ENCODE measurements around the gene FNDC8. TPM values are rescaled to one million over a fixed set of nuclear protein-coding genes. Genes with fewer than 3 reads are reported as not detected.
"Not testable (repeated sequence)": the region's sequence is repeated elsewhere in the genome, so short reads cannot be mapped to it uniquely, and the experiment has no call there.

Gene FNDC8
- total RNA-seq, 1 donor from 2014 or later, result not detected

DNA sequence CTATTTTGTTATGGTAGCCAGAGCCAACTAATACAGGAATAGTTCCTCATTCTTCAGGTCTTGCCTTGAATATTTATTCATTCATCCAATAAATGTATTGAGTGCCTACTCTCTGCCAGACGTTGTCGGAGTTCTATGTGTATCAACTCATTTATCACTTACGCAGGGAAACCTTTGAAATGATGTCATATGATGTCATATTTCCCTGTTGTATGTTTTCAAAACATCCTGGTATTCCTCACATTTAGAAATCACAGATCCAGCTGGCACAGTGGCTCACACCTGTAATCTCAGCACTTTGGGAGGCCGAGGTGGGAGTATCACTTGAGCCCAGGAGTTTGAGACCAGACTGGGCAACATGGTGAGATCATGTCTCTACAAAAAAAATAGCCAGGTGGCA, 23.4 kb downstream of the FNDC8 start:
- Histone ChIP-seq H3K27me3 (ENCODE audit: low read depth) (no peaks in the 10 kb centered on the region), H3K4me1 (peaks cover 20% of the 10 kb centered on the region), H3K36me3 (peaks cover under 1% of the 10 kb centered on the region), H3K4me3 (no peak overlapping the region), H3K9me3 (no peaks in the 10 kb centered on the region), H3K27ac (no peak overlapping the region)
- TF ChIP-seq, protein P1, sequence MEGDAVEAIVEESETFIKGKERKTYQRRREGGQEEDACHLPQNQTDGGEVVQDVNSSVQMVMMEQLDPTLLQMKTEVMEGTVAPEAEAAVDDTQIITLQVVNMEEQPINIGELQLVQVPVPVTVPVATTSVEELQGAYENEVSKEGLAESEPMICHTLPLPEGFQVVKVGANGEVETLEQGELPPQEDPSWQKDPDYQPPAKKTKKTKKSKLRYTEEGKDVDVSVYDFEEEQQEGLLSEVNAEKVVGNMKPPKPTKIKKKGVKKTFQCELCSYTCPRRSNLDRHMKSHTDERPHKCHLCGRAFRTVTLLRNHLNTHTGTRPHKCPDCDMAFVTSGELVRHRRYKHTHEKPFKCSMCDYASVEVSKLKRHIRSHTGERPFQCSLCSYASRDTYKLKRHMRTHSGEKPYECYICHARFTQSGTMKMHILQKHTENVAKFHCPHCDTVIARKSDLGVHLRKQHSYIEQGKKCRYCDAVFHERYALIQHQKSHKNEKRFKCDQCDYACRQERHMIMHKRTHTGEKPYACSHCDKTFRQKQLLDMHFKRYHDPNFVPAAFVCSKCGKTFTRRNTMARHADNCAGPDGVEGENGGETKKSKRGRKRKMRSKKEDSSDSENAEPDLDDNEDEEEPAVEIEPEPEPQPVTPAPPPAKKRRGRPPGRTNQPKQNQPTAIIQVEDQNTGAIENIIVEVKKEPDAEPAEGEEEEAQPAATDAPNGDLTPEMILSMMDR (IDR thresholded peaks at IDR 0.05), result no peak
- intact Hi-C loops (cut with DNase I), result no loop called here
- no peak for DNase-seq
- ATAC-seq, result no peak

- Histone ChIP-seq H3K27ac (no peak overlapping the region), H3K9me3 (no peaks in the 10 kb centered on the region), H3K27me3 (ENCODE audit: low read depth) (no peaks in the 10 kb centered on the region), H3K36me3 (no peaks in the 10 kb centered on the region), H3K4me1 (peaks cover 8% of the 10 kb centered on the region), H3K4me3 (no peak overlapping the region)
- TF ChIP-seq, protein P1 (IDR thresholded peaks at IDR 0.05), result no peak
- DNase-seq, result no peak
- no peak for ATAC-seq
- intact Hi-C loops (cut with DNase I), result no loop called here
Measured at GRCh38 chr17:35146214-35146833, 24.9 kb downstream of the FNDC8 start.

- peaks cover 1% of the 10 kb centered on the region for H3K4me1 ChIP-seq
- no peaks in the 10 kb centered on the region for H3K36me3 ChIP-seq
- DNase-seq, result no peak
- H3K9me3 ChIP-seq, result no peaks in the 10 kb centered on the region
- intact Hi-C loops (cut with DNase I), result no loop called here
- TF ChIP-seq, protein P1 (IDR thresholded peaks at IDR 0.05), result no peak
- no peak within 1 kb of the TSS for H3K4me3 ChIP-seq
- no peak within 1 kb of the TSS for H3K27ac ChIP-seq
- peak in 1 of 2 donors; percentile 31 for ATAC-seq
- H3K27me3 ChIP-seq (ENCODE audit: low read depth), result no peaks in the 10 kb centered on the region
Measured at GRCh38 chr17:35147375-35147905, 26.0 kb downstream of the FNDC8 start, which contains the start of gene UNC45B. TSS of gene UNC45B (plus strand) at chr17:35147817. CDS start at chr17:35148264, 447 bp downstream.

- Histone ChIP-seq H3K36me3 (no peaks in the 10 kb centered on the region), H3K4me1 (no peaks in the 10 kb centered on the region), H3K27me3 (ENCODE audit: low read depth) (no peaks in the 10 kb centered on the region), H3K9me3 (no peaks in the 10 kb centered on the region), H3K27ac (no peak overlapping the region), H3K4me3 (no peak overlapping the region)
- intact Hi-C loops (cut with DNase I), result no loop called here
- TF ChIP-seq, protein P1 (IDR thresholded peaks at IDR 0.05), result no peak
- DNase-seq (no peak), ATAC-seq (peak in 1 of 2 donors; percentile 20)
Measured at GRCh38 chr17:35148144-35148543, 26.7 kb downstream of the FNDC8 start.

DNA sequence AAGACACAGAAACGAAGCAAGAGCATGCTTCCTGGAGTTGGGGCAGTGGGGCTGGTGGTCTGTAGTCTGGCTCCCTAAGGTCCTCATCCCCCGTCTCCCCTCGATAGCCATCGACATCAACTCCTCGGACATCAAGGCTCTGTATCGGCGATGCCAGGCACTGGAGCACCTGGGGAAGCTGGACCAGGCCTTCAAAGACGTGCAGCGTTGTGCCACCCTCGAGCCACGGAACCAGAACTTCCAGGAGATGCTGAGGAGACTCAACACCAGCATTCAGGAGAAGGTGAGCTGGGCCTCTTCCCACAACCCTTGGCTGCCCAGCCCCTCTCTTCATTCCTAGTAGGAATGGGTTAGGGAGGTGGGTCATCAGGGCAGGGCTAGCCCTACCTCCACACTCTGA, 28.5 kb downstream of the FNDC8 start:
- TF ChIP-seq, protein P1 (IDR thresholded peaks at IDR 0.05), result no peak
- Histone ChIP-seq H3K9me3 (no peaks in the 10 kb centered on the region), H3K27ac (no peak overlapping the region), H3K27me3 (ENCODE audit: low read depth) (no peaks in the 10 kb centered on the region), H3K36me3 (no peaks in the 10 kb centered on the region), H3K4me1 (no peaks in the 10 kb centered on the region), H3K4me3 (no peak overlapping the region)
- ATAC-seq (no peak), DNase-seq (no peak)
- intact Hi-C loops (cut with DNase I), result no loop called here

- DNase-seq; H3K4me1 ChIP-seq; intact Hi-C loops (cut with DNase I); H3K27me3 ChIP-seq (ENCODE audit: low read depth); H3K4me3 ChIP-seq; H3K9me3 ChIP-seq; H3K36me3 ChIP-seq; H3K27ac ChIP-seq; ATAC-seq: not testable (repeated sequence)
Measured at GRCh38 chr17:35151080-35151479, 29.7 kb downstream of the FNDC8 start.
